Ovary (tissue), 3 donors: Measurements from ENCODE around the gene MTAP.

ENCODE experiments used
- CTCF ChIP-seq, 3 donors: fragments of 450-650 bp in 2 of 3; fragments of 200-600 bp in 1 of 3; IDR thresholded peaks; one replicate each; pipeline versions ENCODE4 v1.5.1 to v1.8.0; 2016 to 2022; ENCODE audit warnings: antibody characterized with exemption in 3 of 3, mild to moderate bottlenecking in 1 of 3
- POLR2A ChIP-seq: fragments of 450-650 bp; IDR thresholded peaks from one replicate; pipeline ENCODE4 v1.6.1; 2017; ENCODE audit warnings: antibody characterized with exemption, mild to moderate bottlenecking, moderate library complexity
- donor health status: DM: no; HTN: no; CAD: no.

- TF ChIP-seq CTCF (IDR thresholded peaks at IDR 0.05) (no peak), POLR2A (peak; percentile 77)
Observed at GRCh38 chr9:21802418-21803000, at the start of gene MTAP.
